Measurements from ENCODE around the gene KIAA0513. TPM values are rescaled to one million over a fixed set of nuclear protein-coding genes. Genes with fewer than 3 reads are reported as not detected.

KIAA0513 gene
- total and polyA plus RNA-seq, 10 of the 15 experiments (the other 5 are each of a cell fraction or from before 2014, with no cell fraction given): 0.14 to 5.8 (median 2.0) TPM

DNA sequence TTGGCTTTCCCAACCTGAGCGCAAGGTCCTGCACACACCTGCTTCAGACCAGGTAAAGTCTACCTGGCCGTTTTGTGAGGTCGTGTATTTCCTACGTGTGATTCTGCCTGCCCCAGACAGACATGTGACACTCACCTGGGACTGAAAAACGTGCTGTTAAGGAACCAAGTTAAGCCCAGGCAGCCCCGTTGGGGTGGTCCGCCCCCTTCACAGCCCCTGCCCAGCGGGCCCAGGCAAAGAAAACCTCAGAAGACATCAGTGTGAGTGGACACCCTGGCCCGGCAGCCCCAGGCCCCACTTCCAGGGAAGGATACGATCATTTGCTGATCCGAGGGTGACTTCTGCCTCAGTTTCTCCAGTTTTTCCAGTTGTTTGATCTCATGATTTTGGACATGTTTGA lies 79.9 kb downstream of the KIAA0513 start:
- ATAC-seq (no peak), DNase-seq (ENCODE audit: low read depth, low spot score) (no peak), FAIRE-seq (no peak)
- H3K27ac ChIP-seq (ENCODE audit: control insufficient read depth, insufficient read depth): no peak overlapping the region
- no peaks in the 10 kb centered on the region for H4K20me1 ChIP-seq (ENCODE audit: control insufficient read depth, insufficient read depth)
- WGBS (ENCODE audit: insufficient coverage, insufficient replicate concordance, low lambda C conversion rate, missing lambda C conversion rate): 47% methylated on average over 11 of the region's 11 CpGs
- intact Hi-C loops (cut with micrococcal nuclease; ENCODE audit: unreplicated experiment): no loop called here
- peaks cover 30% of the 10 kb centered on the region for H3K4me1 ChIP-seq (ENCODE audit: control insufficient read depth, insufficient read depth, low read length)
- SMC1A ChIA-PET (ENCODE audit: uncharacterized antibody, unreplicated experiment): no interaction called here
- in situ Hi-C loops (cut with MboI): no loop called here
- no peak overlapping the region for H3K9ac ChIP-seq (ENCODE audit: control insufficient read depth, insufficient read depth, low read length)
- CTCF ChIA-PET: no interaction called here
- H3K36me3 ChIP-seq (ENCODE audit: control insufficient read depth in 2 of 2, insufficient read depth in 2 of 2, low read length in 1 of 2): no peaks in the 10 kb centered on the region
- no peaks in the 10 kb centered on the region for H3K27me3 ChIP-seq (replicated peaks in 1 of 2; ENCODE audit: control insufficient read depth in 2 of 2, insufficient read depth in 2 of 2, low read length in 1 of 2)
- H3K4me3 ChIP-seq: no peak overlapping the region
- H3K4me2 ChIP-seq (ENCODE audit: control insufficient read depth, insufficient read depth): no peak overlapping the region
- BruUV-seq (replicated peaks): no TSS peak
- no peak overlapping the region for H2AFZ ChIP-seq (ENCODE audit: control insufficient read depth, low read depth, low read length)
- H3K9me3 ChIP-seq (replicated peaks; ENCODE audit: control insufficient read depth, insufficient read depth, low read length): no peaks in the 10 kb centered on the region
- no peak for TF ChIP-seq SMAD1 (IDR thresholded peaks at IDR 0.05; ENCODE audit: low read depth, partially characterized antibody)
- TF ChIP-seq GATAD2B (conservative IDR thresholded peaks at IDR 0.05; ENCODE audit: low read depth): no peak
- TF ChIP-seq ESRRA (IDR thresholded peaks at IDR 0.05; ENCODE audit: low read length): no peak
- TF ChIP-seq CHD4 (IDR thresholded peaks at IDR 0.05): no peak
- TF ChIP-seq HSF1 (IDR thresholded peaks at IDR 0.05; ENCODE audit: low read depth, low read length): no peak
- TF ChIP-seq ZNF384 (IDR thresholded peaks at IDR 0.05; ENCODE audit: borderline replicate concordance, low read depth, low read length): no peak
- TF ChIP-seq IKZF2 (IDR thresholded peaks at IDR 0.05): no peak
- TF ChIP-seq ZNF207 (IDR thresholded peaks at IDR 0.05; ENCODE audit: borderline replicate concordance): no peak
- TF ChIP-seq SIN3A (IDR thresholded peaks at IDR 0.05; ENCODE audit: low read depth, low read length): no peak
- TF ChIP-seq POLR2AphosphoS2 (IDR thresholded peaks at IDR 0.05; ENCODE audit: low read depth, low read length): no peak
- TF ChIP-seq SP1 (IDR thresholded peaks at IDR 0.05; ENCODE audit: low read depth, low read length): no peak
- TF ChIP-seq RELA (IDR thresholded peaks at IDR 0.05; ENCODE audit: borderline replicate concordance, partially characterized antibody): no peak
- TF ChIP-seq MEF2A (IDR thresholded peaks at IDR 0.05; ENCODE audit: insufficient read depth, low read depth, low read length): no peak
- no peak for TF ChIP-seq RAD51 (IDR thresholded peaks at IDR 0.05)
- no peak for TF ChIP-seq PKNOX1 (IDR thresholded peaks at IDR 0.05)
- no peak for TF ChIP-seq GABPA (IDR thresholded peaks at IDR 0.05; ENCODE audit: low read depth)
- TF ChIP-seq, protein P1, sequence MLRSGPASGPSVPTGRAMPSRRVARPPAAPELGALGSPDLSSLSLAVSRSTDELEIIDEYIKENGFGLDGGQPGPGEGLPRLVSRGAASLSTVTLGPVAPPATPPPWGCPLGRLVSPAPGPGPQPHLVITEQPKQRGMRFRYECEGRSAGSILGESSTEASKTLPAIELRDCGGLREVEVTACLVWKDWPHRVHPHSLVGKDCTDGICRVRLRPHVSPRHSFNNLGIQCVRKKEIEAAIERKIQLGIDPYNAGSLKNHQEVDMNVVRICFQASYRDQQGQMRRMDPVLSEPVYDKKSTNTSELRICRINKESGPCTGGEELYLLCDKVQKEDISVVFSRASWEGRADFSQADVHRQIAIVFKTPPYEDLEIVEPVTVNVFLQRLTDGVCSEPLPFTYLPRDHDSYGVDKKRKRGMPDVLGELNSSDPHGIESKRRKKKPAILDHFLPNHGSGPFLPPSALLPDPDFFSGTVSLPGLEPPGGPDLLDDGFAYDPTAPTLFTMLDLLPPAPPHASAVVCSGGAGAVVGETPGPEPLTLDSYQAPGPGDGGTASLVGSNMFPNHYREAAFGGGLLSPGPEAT (IDR thresholded peaks at IDR 0.05; ENCODE audit: low read depth): no peak
- no peak for TF ChIP-seq MYB (IDR thresholded peaks at IDR 0.05; ENCODE audit: borderline replicate concordance, low read depth, low read length)
- TF ChIP-seq CHD1 (IDR thresholded peaks at IDR 0.05; ENCODE audit: low read depth, low read length): no peak
- TF ChIP-seq, protein P2, sequence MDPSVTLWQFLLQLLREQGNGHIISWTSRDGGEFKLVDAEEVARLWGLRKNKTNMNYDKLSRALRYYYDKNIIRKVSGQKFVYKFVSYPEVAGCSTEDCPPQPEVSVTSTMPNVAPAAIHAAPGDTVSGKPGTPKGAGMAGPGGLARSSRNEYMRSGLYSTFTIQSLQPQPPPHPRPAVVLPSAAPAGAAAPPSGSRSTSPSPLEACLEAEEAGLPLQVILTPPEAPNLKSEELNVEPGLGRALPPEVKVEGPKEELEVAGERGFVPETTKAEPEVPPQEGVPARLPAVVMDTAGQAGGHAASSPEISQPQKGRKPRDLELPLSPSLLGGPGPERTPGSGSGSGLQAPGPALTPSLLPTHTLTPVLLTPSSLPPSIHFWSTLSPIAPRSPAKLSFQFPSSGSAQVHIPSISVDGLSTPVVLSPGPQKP (IDR thresholded peaks at IDR 0.05; ENCODE audit: low read depth, low read length): no peak
- H3K79me2 ChIP-seq (ENCODE audit: control insufficient read depth, insufficient read depth, low read length): no peaks in the 10 kb centered on the region
- RAD21 ChIA-PET (ENCODE audit: unreplicated experiment): no interaction called here
- POLR2A ChIA-PET: no interaction called here

Measured in GM12878 (cell line).